Tibial nerve (tissue), 4 donors: ENCODE measurements around the gene PDE2A. TPM values are rescaled to one million over a fixed set of nuclear protein-coding genes. Genes with fewer than 3 reads are reported as not detected.

Experiments used
- DNase-seq, 2 donors: peaks; one replicate each; pipeline ENCODE4 v3.0.0-alpha.2; 2019; ENCODE audit warnings: low spot score in 2 of 2
- H3K27ac ChIP-seq, 4 donors: fragments of 200-600 bp; sonication (generic) in 3 of 4; one replicate each; pipeline ENCODE4 v1.5.1; 2017 to 2019; ENCODE audit warnings: mild to moderate bottlenecking in 1 of 4
- H3K27me3 ChIP-seq, 2 donors: fragments of 200-600 bp; sonication (generic) in 1 of 2; one replicate each; pipeline versions ENCODE4 v1.5.1 to v1.6.0; 2017 to 2019
- H3K36me3 ChIP-seq, 3 donors: fragments of 200-600 bp; sonication (generic); one replicate each; pipeline ENCODE4 v1.5.1; 2018 to 2019
- H3K4me1 ChIP-seq, 4 donors: fragments of 200-600 bp; sonication (generic) in 3 of 4; one replicate each; pipeline ENCODE4 v1.5.1; 2017 to 2019
- H3K4me3 ChIP-seq, 4 donors: fragments of 200-600 bp; sonication (generic) in 3 of 4; one replicate each; pipeline ENCODE4 v1.5.1; 2017 to 2019; ENCODE audit warnings: mild to moderate bottlenecking in 1 of 4, moderate library complexity in 1 of 4
- H3K9me3 ChIP-seq, 4 donors: fragments of 200-600 bp; sonication (generic) in 3 of 4; one replicate each; pipeline ENCODE4 v1.5.1; 2017 to 2019
- EP300 ChIP-seq, 2 donors: sonication (generic); formaldehyde crosslinking; IDR thresholded peaks; one replicate each; pipeline ENCODE4 v1.6.1; 2017; ENCODE audit warnings: antibody characterized with exemption in 2 of 2, mild to moderate bottlenecking in 1 of 2
- POLR2A ChIP-seq, 2 donors: fragments of 450-650 bp; IDR thresholded peaks; one replicate each; pipeline ENCODE4 v1.6.1; 2017; ENCODE audit warnings: antibody characterized with exemption in 2 of 2, mild to moderate bottlenecking in 2 of 2, moderate library complexity in 2 of 2
- WGBS, 2 donors: methylation state at CpG; one replicate each; pipeline ENCODE4 v1.1.5; 2018; 5-methylcytosine and 5-hydroxymethylcytosine counted together
- total RNA-seq, 4 donors: library from RNA; depleted of rRNA; stranded (reverse); fragments of >200 nt; gene quantifications; one replicate each; pipeline ENCODE4 v1.1.0, GENCODE V29; 2016
- TF ChIP-seq, protein P1 (sequence below), 5 experiments: fragments of 200-600 bp in 3 of 5; fragments of 450-650 bp in 2 of 5; sonication (generic) in 3 of 5; IDR thresholded peaks; one replicate each; pipeline ENCODE4 v1.5.1; 2016 to 2019; ENCODE audit warnings: antibody characterized with exemption in 5 of 5, mild to moderate bottlenecking in 3 of 5, moderate library complexity in 2 of 5

Gene PDE2A
- total RNA-seq, 4 donors from 2014 or later, result 30.3 to 75.7 (median 43.1) TPM

DNA sequence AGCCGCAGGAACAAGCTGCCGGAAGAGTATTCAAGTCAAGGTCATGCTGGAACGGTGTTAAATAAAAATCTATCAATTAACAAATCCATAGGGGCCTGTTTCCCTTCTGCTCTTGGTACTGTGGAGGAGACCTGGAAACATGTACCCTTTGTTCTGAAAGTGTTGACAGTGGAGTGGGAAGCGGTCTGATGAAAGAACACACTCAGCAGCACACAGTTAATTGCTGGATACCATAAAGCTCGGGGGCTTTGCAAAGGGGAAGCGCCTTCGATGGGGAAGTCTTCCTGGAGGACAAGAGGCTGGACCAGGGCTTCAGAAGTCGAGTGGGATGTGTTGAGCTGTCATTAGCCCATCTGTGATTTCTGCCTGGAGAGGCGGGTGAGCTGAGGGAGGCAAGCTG, 127.4 kb downstream of the PDE2A start:
- peaks cover 0 to 3% of the 10 kb centered on the region in 2 donors for H3K27me3 ChIP-seq
- no peak for DNase-seq
- H3K36me3 ChIP-seq, result no peaks in the 10 kb centered on the region
- no peak overlapping the region for H3K4me3 ChIP-seq
- no peak overlapping the region for H3K27ac ChIP-seq
- WGBS, 2 donors, result 42 to 51% methylated on average over 9 of the region's 9 CpGs
- H3K4me1 ChIP-seq, result no peaks in the 10 kb centered on the region
- TF ChIP-seq POLR2A (IDR thresholded peaks at IDR 0.05) (no peak), EP300 (IDR thresholded peaks at IDR 0.05) (no peak)
- TF ChIP-seq, protein P1, sequence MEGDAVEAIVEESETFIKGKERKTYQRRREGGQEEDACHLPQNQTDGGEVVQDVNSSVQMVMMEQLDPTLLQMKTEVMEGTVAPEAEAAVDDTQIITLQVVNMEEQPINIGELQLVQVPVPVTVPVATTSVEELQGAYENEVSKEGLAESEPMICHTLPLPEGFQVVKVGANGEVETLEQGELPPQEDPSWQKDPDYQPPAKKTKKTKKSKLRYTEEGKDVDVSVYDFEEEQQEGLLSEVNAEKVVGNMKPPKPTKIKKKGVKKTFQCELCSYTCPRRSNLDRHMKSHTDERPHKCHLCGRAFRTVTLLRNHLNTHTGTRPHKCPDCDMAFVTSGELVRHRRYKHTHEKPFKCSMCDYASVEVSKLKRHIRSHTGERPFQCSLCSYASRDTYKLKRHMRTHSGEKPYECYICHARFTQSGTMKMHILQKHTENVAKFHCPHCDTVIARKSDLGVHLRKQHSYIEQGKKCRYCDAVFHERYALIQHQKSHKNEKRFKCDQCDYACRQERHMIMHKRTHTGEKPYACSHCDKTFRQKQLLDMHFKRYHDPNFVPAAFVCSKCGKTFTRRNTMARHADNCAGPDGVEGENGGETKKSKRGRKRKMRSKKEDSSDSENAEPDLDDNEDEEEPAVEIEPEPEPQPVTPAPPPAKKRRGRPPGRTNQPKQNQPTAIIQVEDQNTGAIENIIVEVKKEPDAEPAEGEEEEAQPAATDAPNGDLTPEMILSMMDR (IDR thresholded peaks at IDR 0.05), result no peak
- H3K9me3 ChIP-seq, result no peaks in the 10 kb centered on the region

DNA sequence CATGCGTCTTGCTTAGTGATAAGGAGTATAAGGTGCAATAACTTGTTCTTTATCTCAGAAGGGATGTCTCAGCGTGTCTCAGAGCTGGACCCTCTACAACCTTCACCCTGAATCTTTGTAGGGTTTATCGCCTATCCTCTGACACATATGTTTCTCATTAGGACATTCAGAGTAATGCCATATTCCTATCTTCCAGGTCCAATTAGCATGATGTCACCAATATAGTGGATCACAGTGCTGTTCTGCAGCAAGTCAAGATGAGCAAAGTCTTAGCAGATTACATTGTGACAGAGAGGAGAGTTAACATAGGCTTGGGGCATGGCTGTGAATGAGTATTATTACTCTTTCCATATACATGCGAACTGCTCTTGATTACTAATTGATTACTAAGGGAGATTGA, 129.6 kb downstream of the PDE2A start:
- WGBS, 2 donors, result 75 to 84% methylated on average over 4 of the region's 4 CpGs
- H3K4me1 ChIP-seq, result no peaks in the 10 kb centered on the region
- H3K36me3 ChIP-seq, result no peaks in the 10 kb centered on the region
- no peak for DNase-seq
- no peak overlapping the region for H3K4me3 ChIP-seq
- TF ChIP-seq POLR2A (IDR thresholded peaks at IDR 0.05) (no peak), EP300 (IDR thresholded peaks at IDR 0.05) (no peak)
- TF ChIP-seq, protein P1 (IDR thresholded peaks at IDR 0.05), result no peak
- no peak overlapping the region for H3K27ac ChIP-seq
- H3K9me3 ChIP-seq, result no peaks in the 10 kb centered on the region
- peaks cover 0 to 15% of the 10 kb centered on the region in 2 donors for H3K27me3 ChIP-seq

DNA sequence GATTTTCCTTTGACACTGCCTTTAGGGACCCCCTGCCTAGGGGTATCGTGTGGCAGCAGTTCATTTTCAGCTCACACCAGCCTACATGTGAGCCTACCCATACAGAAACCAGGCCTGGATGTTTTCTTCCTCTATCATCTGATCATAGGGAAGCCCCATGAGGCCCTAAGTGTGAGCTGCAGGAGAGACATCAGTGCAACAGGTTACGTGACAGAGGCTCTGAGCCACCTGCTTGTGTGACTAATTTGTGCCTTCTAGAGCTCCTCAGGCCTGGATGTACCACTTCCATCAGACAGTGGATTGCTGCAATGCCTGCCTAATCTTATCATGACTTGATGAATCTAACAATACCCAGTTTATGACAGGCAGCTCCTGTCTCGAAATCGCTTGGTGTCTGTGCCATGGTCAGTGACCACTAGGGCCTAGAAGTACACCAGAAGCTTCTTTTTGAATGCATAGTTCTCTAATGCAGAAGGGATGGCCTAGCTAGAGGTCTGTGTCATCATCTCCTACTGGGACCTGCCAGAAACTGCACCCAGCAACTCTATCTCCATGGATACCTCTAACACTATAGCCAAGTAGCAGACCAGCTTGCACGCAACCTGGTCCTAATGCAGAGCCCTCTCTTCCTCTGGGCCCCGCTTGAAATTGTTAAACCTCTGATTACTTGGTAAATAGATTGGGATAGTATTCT, 130.2 kb downstream of the PDE2A start:
- 87 to 88% methylated on average over 6 of the region's 6 CpGs for WGBS, 2 donors
- H3K36me3 ChIP-seq, result no peaks in the 10 kb centered on the region
- peaks cover 0 to 15% of the 10 kb centered on the region in 2 donors for H3K27me3 ChIP-seq
- TF ChIP-seq POLR2A (IDR thresholded peaks at IDR 0.05), result no peak
- TF ChIP-seq, protein P1 (IDR thresholded peaks at IDR 0.05), result no peak
- TF ChIP-seq EP300 (IDR thresholded peaks at IDR 0.05), result no peak
- H3K4me3 ChIP-seq, result no peak overlapping the region
- no peaks in the 10 kb centered on the region for H3K4me1 ChIP-seq
- no peak for DNase-seq
- H3K27ac ChIP-seq, result no peak overlapping the region
- H3K9me3 ChIP-seq, result no peaks in the 10 kb centered on the region

DNA sequence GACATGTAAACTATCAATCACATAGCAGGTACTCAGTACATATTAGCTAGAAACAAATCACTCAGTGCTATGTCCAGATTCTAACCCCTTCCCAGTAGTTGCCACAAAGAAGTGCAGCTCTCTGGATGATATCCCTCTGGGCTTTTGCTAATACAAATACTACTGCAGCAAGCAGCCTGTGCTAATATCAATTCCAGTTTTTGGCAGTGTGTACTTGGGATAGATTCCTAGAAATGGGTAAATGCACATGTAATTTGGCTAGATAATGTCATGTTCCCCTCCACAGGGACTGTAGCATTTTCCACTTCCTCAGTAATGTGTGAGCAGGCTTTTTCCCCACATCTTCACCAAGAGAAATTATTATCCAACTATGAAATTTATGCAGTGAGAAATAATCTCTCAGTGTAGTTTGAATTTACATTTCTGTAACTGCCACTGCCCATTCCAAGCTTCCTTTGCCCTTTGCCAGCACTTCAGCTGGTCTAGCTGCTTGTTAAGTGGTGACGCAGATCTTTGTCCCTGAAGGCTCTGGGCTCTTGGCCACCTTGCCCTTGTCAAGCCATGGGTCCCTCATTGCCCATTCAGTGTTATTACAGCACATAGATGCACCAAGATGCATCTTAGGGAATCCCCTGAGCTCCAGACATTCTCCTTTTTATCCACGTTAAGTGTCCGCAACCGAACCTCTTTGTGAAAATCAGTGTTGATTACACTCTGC, 132.8 kb downstream of the PDE2A start:
- WGBS, 2 donors, result 86 to 88% methylated on average over 4 of the region's 4 CpGs
- no peaks in the 10 kb centered on the region for H3K36me3 ChIP-seq
- peaks cover 0 to 15% of the 10 kb centered on the region in 2 donors for H3K27me3 ChIP-seq
- DNase-seq, result no peak
- no peak for TF ChIP-seq EP300 (IDR thresholded peaks at IDR 0.05)
- no peak for TF ChIP-seq POLR2A (IDR thresholded peaks at IDR 0.05)
- TF ChIP-seq, protein P1 (IDR thresholded peaks at IDR 0.05), result no peak
- H3K4me3 ChIP-seq, result no peak overlapping the region
- H3K9me3 ChIP-seq, result no peaks in the 10 kb centered on the region
- no peaks in the 10 kb centered on the region for H3K4me1 ChIP-seq
- H3K27ac ChIP-seq, result no peak overlapping the region

DNA sequence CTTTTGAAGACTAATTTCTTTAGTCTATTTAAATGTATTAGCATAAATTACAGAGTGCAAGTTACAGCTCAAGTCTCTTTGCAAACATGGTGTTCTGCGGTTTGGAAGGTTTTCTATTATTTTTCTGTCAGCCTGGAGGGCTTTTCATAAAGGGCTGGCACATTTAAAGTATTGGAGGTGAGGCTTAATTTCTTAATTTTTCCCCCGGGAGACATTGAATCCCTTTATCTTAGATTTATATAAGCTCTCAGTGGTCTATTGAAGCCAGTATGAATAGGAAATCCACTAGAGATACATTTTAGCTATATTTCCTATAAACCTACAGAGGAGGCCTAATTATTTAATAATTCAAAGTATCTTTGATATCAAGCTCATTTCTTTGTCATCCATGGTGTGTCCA, 137.2 kb downstream of the PDE2A start:
- TF ChIP-seq EP300 (IDR thresholded peaks at IDR 0.05) (no peak), POLR2A (IDR thresholded peaks at IDR 0.05) (no peak)
- TF ChIP-seq, protein P1 (IDR thresholded peaks at IDR 0.05), result no peak
- DNase-seq, result no peak
- no peak overlapping the region for H3K4me3 ChIP-seq
- no peaks in the 10 kb centered on the region for H3K36me3 ChIP-seq
- H3K4me1 ChIP-seq, result peaks cover 0 to 10% (median 0%) of the 10 kb centered on the region in 4 donors
- no peaks in the 10 kb centered on the region for H3K9me3 ChIP-seq
- no peak overlapping the region for H3K27ac ChIP-seq
- 69 to 80% methylated on average over 2 of the region's 2 CpGs for WGBS, 2 donors
- H3K27me3 ChIP-seq, result peaks cover 0 to 12% of the 10 kb centered on the region in 2 donors
